ENCODE measurements around the gene RXRG.

The RXRG gene

DNA sequence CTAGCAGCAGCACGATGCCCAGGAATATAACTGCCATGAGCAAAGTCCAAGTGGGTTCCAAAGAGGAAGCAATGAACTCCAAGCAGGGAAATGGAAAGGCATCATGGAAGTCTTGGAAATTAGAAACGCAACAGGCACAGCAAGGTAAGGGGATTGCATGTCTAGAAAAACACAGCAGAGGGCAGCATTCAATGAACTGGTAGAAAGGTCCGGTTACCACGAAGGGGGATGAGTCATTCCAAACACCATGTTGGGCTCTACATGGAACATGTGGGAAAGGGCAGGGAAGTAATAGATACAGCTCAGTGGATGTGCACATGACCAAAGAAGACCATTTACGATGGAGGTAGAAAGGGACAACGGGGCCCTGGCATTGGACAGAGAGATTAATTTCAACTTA lies 36.4 kb downstream of the RXRG start:
- no peaks in the 10 kb centered on the region for H3K36me3 ChIP-seq (ENCODE audit: insufficient read depth, low read length)
- no peak overlapping the region for H3K4me3 ChIP-seq (ENCODE audit: low read depth, low read length, poor library complexity, severe bottlenecking)
- no peaks in the 10 kb centered on the region for H3K9me2 ChIP-seq (ENCODE audit: low read depth, low read length)
- H3F3A ChIP-seq (ENCODE audit: insufficient read depth, low read length): no peaks in the 10 kb centered on the region
- no peaks in the 10 kb centered on the region for H3K4me1 ChIP-seq (ENCODE audit: insufficient read depth, low read length, severe bottlenecking)
- no peak overlapping the region for H3K27ac ChIP-seq (ENCODE audit: low read depth, low read length, poor library complexity, severe bottlenecking)
- H2AFZ ChIP-seq (ENCODE audit: low read length): no peak overlapping the region
- H3K4me2 ChIP-seq (ENCODE audit: low read length): no peak overlapping the region
- no peaks in the 10 kb centered on the region for H3K79me2 ChIP-seq (ENCODE audit: insufficient read depth, low read length)
- H3K9me3 ChIP-seq (ENCODE audit: low read length): no peaks in the 10 kb centered on the region
- no peak for TF ChIP-seq EZH2 (IDR thresholded peaks at IDR 0.05; ENCODE audit: borderline replicate concordance, low read length)
- TF ChIP-seq, protein P1, sequence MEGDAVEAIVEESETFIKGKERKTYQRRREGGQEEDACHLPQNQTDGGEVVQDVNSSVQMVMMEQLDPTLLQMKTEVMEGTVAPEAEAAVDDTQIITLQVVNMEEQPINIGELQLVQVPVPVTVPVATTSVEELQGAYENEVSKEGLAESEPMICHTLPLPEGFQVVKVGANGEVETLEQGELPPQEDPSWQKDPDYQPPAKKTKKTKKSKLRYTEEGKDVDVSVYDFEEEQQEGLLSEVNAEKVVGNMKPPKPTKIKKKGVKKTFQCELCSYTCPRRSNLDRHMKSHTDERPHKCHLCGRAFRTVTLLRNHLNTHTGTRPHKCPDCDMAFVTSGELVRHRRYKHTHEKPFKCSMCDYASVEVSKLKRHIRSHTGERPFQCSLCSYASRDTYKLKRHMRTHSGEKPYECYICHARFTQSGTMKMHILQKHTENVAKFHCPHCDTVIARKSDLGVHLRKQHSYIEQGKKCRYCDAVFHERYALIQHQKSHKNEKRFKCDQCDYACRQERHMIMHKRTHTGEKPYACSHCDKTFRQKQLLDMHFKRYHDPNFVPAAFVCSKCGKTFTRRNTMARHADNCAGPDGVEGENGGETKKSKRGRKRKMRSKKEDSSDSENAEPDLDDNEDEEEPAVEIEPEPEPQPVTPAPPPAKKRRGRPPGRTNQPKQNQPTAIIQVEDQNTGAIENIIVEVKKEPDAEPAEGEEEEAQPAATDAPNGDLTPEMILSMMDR (IDR thresholded peaks at IDR 0.05; ENCODE audit: low read length): peak; percentile 56
- H3K27me3 ChIP-seq (ENCODE audit: insufficient read depth, low read length): no peaks in the 10 kb centered on the region
- H4K20me1 ChIP-seq (ENCODE audit: insufficient read depth, low read length): no peaks in the 10 kb centered on the region
- H3K9ac ChIP-seq (ENCODE audit: low read length): no peak overlapping the region

GRCh38 chr1:165407398-165407797 lies 37.5 kb downstream of the RXRG start:
- Histone ChIP-seq H3K4me1 (ENCODE audit: insufficient read depth, low read length, severe bottlenecking) (no peaks in the 10 kb centered on the region), H3K36me3 (ENCODE audit: insufficient read depth, low read length) (no peaks in the 10 kb centered on the region), H3K79me2 (ENCODE audit: insufficient read depth, low read length) (no peaks in the 10 kb centered on the region), H3F3A (ENCODE audit: insufficient read depth, low read length) (no peaks in the 10 kb centered on the region), H4K20me1 (ENCODE audit: insufficient read depth, low read length) (no peaks in the 10 kb centered on the region), H3K4me2 (ENCODE audit: low read length) (no peak overlapping the region), H3K4me3 (ENCODE audit: low read depth, low read length, poor library complexity, severe bottlenecking) (no peak overlapping the region), H3K9me3 (ENCODE audit: low read length) (no peaks in the 10 kb centered on the region), H3K9ac (ENCODE audit: low read length) (no peak overlapping the region), H3K27ac (ENCODE audit: low read depth, low read length, poor library complexity, severe bottlenecking) (no peak overlapping the region), H2AFZ (ENCODE audit: low read length) (no peak overlapping the region), H3K9me2 (ENCODE audit: low read depth, low read length) (no peaks in the 10 kb centered on the region), H3K27me3 (ENCODE audit: insufficient read depth, low read length) (no peaks in the 10 kb centered on the region)
- no peak for TF ChIP-seq EZH2 (IDR thresholded peaks at IDR 0.05; ENCODE audit: borderline replicate concordance, low read length)
- TF ChIP-seq, protein P1 (IDR thresholded peaks at IDR 0.05; ENCODE audit: low read length): no peak

DNA sequence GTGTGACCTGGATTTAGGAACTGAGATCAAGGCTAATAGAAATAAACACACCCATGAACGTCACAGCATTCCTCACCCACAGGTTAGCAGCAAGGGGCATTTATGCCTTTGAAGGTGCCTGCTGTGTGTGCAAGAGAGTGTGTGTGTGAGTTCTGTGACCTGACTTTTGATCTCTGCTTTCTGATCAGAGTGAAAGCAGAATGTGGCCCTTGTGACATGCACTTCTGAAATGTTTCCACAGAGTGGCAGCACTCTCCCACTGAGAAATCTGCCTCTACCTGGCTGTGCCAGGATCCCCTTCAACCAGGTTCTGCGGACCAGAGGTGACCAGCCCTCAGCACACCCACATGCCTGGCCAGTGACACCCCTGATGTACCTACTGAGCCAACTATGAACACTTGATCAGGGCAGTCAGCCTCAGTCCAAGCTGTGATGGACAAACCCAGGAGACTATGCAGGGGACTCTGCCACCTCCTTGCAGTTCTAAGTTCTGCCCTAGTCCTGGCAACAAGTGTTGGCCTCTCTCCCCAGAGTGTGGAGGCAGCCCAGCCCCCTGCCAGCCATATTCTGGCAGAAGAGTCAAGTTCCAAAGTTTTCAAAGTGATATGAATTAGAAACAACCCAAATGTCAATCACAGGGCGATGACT lies 41.0 kb downstream of the RXRG start:
- H3K4me2 ChIP-seq (ENCODE audit: low read length): no peak overlapping the region
- no peaks in the 10 kb centered on the region for H3F3A ChIP-seq (ENCODE audit: insufficient read depth, low read length)
- H3K4me1 ChIP-seq (ENCODE audit: insufficient read depth, low read length, severe bottlenecking): no peaks in the 10 kb centered on the region
- no peak overlapping the region for H3K27ac ChIP-seq (ENCODE audit: low read depth, low read length, poor library complexity, severe bottlenecking)
- no peak overlapping the region for H3K9ac ChIP-seq (ENCODE audit: low read length)
- no peaks in the 10 kb centered on the region for H3K27me3 ChIP-seq (ENCODE audit: insufficient read depth, low read length)
- TF ChIP-seq, protein P1 (IDR thresholded peaks at IDR 0.05; ENCODE audit: low read length): peak; percentile 71
- no peak for TF ChIP-seq EZH2 (IDR thresholded peaks at IDR 0.05; ENCODE audit: borderline replicate concordance, low read length)
- H3K36me3 ChIP-seq (ENCODE audit: insufficient read depth, low read length): no peaks in the 10 kb centered on the region
- no peaks in the 10 kb centered on the region for H3K79me2 ChIP-seq (ENCODE audit: insufficient read depth, low read length)
- H3K9me2 ChIP-seq (ENCODE audit: low read depth, low read length): no peaks in the 10 kb centered on the region
- no peaks in the 10 kb centered on the region for H3K9me3 ChIP-seq (ENCODE audit: low read length)
- no peak overlapping the region for H2AFZ ChIP-seq (ENCODE audit: low read length)
- H3K4me3 ChIP-seq (ENCODE audit: low read depth, low read length, poor library complexity, severe bottlenecking): no peak overlapping the region
- H4K20me1 ChIP-seq (ENCODE audit: insufficient read depth, low read length): no peaks in the 10 kb centered on the region
